ENCODE data around the gene FGF16. TPM values are rescaled to one million over a fixed set of nuclear protein-coding genes. Genes with fewer than 3 reads are reported as not detected.
A peak's percentile ranks its signal among the peaks of the same experiment; 100 is the strongest.
"Not testable (repeated sequence)": the region's sequence is repeated elsewhere in the genome, so short reads cannot be mapped to it uniquely, and the experiment has no call there.

FGF16 gene
- polyA plus RNA-seq, 1 donor, result not detected

DNA sequence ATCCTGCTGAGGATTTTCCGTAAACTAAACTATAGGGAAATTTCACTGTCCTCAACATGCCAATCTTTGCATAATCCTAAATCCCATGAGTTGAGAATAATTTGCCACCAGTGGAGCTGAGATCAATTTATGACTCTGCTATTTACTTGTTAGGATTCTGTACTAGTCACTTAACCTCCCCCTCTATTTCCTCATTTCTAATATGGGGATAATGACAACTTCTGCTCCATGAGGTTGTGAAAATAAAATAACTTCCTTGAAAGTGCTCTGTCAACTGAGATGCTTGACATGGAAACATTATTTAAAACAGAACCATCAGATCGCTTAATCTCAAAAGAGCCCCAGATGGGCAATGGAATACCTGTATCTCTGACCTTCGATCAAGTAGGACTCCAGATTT lies 2.6 kb upstream of the FGF16 start:
- DNase-seq, result no peak
- no peak overlapping the region for H3K4me3 ChIP-seq (ENCODE audit: low read length)
- H3K27me3 ChIP-seq (ENCODE audit: control insufficient read depth, insufficient read depth, low read length), result peaks cover 27% of the 10 kb centered on the region
- no peaks in the 10 kb centered on the region for H3K9me3 ChIP-seq (ENCODE audit: control insufficient read depth, low read depth, low read length)
- H3K4me1 ChIP-seq (ENCODE audit: control insufficient read depth, insufficient read depth, low read length), result no peaks in the 10 kb centered on the region
- no peak overlapping the region for H3K27ac ChIP-seq (ENCODE audit: low read length)
- WGBS (ENCODE audit: insufficient coverage, low lambda C conversion rate), result no CpG with 5 or more reads among the region's 3 CpGs
- no peaks in the 10 kb centered on the region for H3K36me3 ChIP-seq (ENCODE audit: control insufficient read depth, insufficient read depth, low read length)

GRCh38 chrX:77446029-77446585 lies 1.1 kb upstream of the FGF16 start:
- peak in 1 of 2 donors; percentile 10 for DNase-seq
- H3K4me3 ChIP-seq (ENCODE audit: low read length), result peak overlapping the region; percentile 13
- no CpG with 5 or more reads among the region's 27 CpGs for WGBS (ENCODE audit: insufficient coverage, low lambda C conversion rate)

GRCh38 chrX:77447653-77448569 lies 722 bp downstream of the FGF16 start:
- H3K4me3 ChIP-seq (ENCODE audit: low read length), result no peak overlapping the region
- H3K27me3 ChIP-seq (ENCODE audit: control insufficient read depth, insufficient read depth, low read length), result peaks cover 27% of the 10 kb centered on the region
- H3K27ac ChIP-seq (ENCODE audit: low read length), result no peak overlapping the region

More at GRCh38 chrX:77446029-77446585, 1.1 kb upstream of the FGF16 start:
- no peaks in the 10 kb centered on the region for H3K4me1 ChIP-seq (ENCODE audit: control insufficient read depth, insufficient read depth, low read length)
- H3K27ac ChIP-seq (ENCODE audit: low read length), result no peak overlapping the region
- no peaks in the 10 kb centered on the region for H3K9me3 ChIP-seq (ENCODE audit: control insufficient read depth, low read depth, low read length)
- peaks cover 27% of the 10 kb centered on the region for H3K27me3 ChIP-seq (ENCODE audit: control insufficient read depth, insufficient read depth, low read length)
- no peaks in the 10 kb centered on the region for H3K36me3 ChIP-seq (ENCODE audit: control insufficient read depth, insufficient read depth, low read length)

GRCh38 chrX:77450415-77450814 lies 3.2 kb downstream of the FGF16 start:
- WGBS (ENCODE audit: insufficient coverage, low lambda C conversion rate), result no CpG with 5 or more reads among the region's 3 CpGs
- H3K4me1 ChIP-seq (ENCODE audit: control insufficient read depth, insufficient read depth, low read length), result no peaks in the 10 kb centered on the region
- no peak overlapping the region for H3K27ac ChIP-seq (ENCODE audit: low read length)
- H3K36me3 ChIP-seq (ENCODE audit: control insufficient read depth, insufficient read depth, low read length), result no peaks in the 10 kb centered on the region
- no peak overlapping the region for H3K4me3 ChIP-seq (ENCODE audit: low read length)
- no peak for DNase-seq
- H3K27me3 ChIP-seq (ENCODE audit: control insufficient read depth, insufficient read depth, low read length), result peaks cover 25% of the 10 kb centered on the region
- H3K9me3 ChIP-seq (ENCODE audit: control insufficient read depth, low read depth, low read length), result no peaks in the 10 kb centered on the region

More at GRCh38 chrX:77447653-77448569, 722 bp downstream of the FGF16 start:
- no peaks in the 10 kb centered on the region for H3K4me1 ChIP-seq (ENCODE audit: control insufficient read depth, insufficient read depth, low read length)
- no peak for DNase-seq
- whole genome bisulfite sequencing (ENCODE audit: insufficient coverage, low lambda C conversion rate), result no CpG with 5 or more reads among the region's 73 CpGs
- no peaks in the 10 kb centered on the region for H3K9me3 ChIP-seq (ENCODE audit: control insufficient read depth, low read depth, low read length)
- no peaks in the 10 kb centered on the region for H3K36me3 ChIP-seq (ENCODE audit: control insufficient read depth, insufficient read depth, low read length)

- DNase-seq, result no peak
- H3K27ac ChIP-seq (ENCODE audit: low read length), result no peak overlapping the region
- no CpG with 5 or more reads among the region's 1 CpG for WGBS (ENCODE audit: insufficient coverage, low lambda C conversion rate)
- no peak overlapping the region for H3K4me3 ChIP-seq (ENCODE audit: low read length)
- no peaks in the 10 kb centered on the region for H3K4me1 ChIP-seq (ENCODE audit: control insufficient read depth, insufficient read depth, low read length)
- no peaks in the 10 kb centered on the region for H3K36me3 ChIP-seq (ENCODE audit: control insufficient read depth, insufficient read depth, low read length)
- H3K27me3 ChIP-seq (ENCODE audit: control insufficient read depth, insufficient read depth, low read length), result peaks cover 20% of the 10 kb centered on the region
- no peaks in the 10 kb centered on the region for H3K9me3 ChIP-seq (ENCODE audit: control insufficient read depth, low read depth, low read length)
Observed at GRCh38 chrX:77450996-77451395, 3.8 kb downstream of the FGF16 start.

DNA sequence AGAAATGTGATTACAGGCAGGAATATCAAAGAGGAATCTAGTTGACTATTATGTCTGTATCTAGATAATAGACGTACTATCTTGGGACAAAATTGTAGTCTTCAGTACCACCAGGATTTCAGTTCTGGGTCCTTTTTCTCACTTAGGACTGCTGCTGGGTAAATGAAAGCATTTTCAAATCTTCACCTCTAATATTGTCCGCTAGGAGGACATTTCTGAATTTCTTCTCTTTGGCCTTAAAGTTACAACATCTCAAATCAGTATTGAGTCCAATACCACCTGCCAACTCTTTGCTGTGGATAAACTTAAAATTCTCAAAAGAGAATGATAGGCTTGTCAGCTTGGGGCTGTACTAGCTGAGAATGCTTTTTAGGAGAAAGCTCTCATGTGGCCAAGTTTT lies 6.0 kb downstream of the FGF16 start:
- H3K9me3 ChIP-seq (ENCODE audit: control insufficient read depth, low read depth, low read length), result no peaks in the 10 kb centered on the region
- no peaks in the 10 kb centered on the region for H3K4me1 ChIP-seq (ENCODE audit: control insufficient read depth, insufficient read depth, low read length)
- DNase-seq, result no peak
- H3K4me3 ChIP-seq (ENCODE audit: low read length), result no peak overlapping the region
- H3K27ac ChIP-seq (ENCODE audit: low read length), result no peak overlapping the region
- peaks cover 1% of the 10 kb centered on the region for H3K27me3 ChIP-seq (ENCODE audit: control insufficient read depth, insufficient read depth, low read length)
- WGBS (ENCODE audit: insufficient coverage, low lambda C conversion rate), result no CpG with 5 or more reads among the region's 2 CpGs
- H3K36me3 ChIP-seq (ENCODE audit: control insufficient read depth, insufficient read depth, low read length), result no peaks in the 10 kb centered on the region

GRCh38 chrX:77455437-77455836 lies 8.2 kb downstream of the FGF16 start:
- Histone ChIP-seq H3K36me3 (ENCODE audit: control insufficient read depth, insufficient read depth, low read length) (no peaks in the 10 kb centered on the region), H3K4me1 (ENCODE audit: control insufficient read depth, insufficient read depth, low read length) (no peaks in the 10 kb centered on the region), H3K27me3 (ENCODE audit: control insufficient read depth, insufficient read depth, low read length) (no peaks in the 10 kb centered on the region), H3K9me3 (ENCODE audit: control insufficient read depth, low read depth, low read length) (no peaks in the 10 kb centered on the region), H3K27ac (ENCODE audit: low read length) (no peak overlapping the region), H3K4me3 (ENCODE audit: low read length) (no peak overlapping the region)
- DNase-seq, result no peak
- WGBS (ENCODE audit: insufficient coverage, low lambda C conversion rate), result no CpG with 5 or more reads among the region's 2 CpGs

DNA sequence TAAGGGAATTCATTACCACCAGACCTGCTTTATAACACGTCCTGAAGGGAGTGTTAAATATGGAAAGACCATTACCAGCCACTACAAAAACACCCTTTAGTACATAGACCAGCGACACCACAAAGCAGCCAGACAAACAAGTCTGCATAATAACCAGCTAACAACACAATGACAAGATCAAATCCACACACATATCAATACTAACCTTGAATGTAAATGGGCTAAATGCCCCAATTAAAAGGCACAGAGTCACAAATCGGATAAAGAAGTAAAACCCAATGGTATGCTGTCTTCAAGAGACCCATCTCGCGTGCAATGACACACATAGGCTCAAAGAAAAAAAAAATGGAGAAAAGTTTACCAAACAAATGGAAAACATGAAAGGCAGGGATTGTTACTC lies 36.9 kb downstream of the FGF16 start:
- no peaks in the 10 kb centered on the region for H3K4me1 ChIP-seq (ENCODE audit: control insufficient read depth, insufficient read depth, low read length)
- H3K4me3 ChIP-seq (ENCODE audit: low read length), result no peak overlapping the region
- no peaks in the 10 kb centered on the region for H3K9me3 ChIP-seq (ENCODE audit: control insufficient read depth, low read depth, low read length)
- no peak overlapping the region for H3K27ac ChIP-seq (ENCODE audit: low read length)
- DNase-seq, result no peak
- WGBS (ENCODE audit: insufficient coverage, low lambda C conversion rate), result no CpG with 5 or more reads among the region's 5 CpGs
- H3K27me3 ChIP-seq (ENCODE audit: control insufficient read depth, insufficient read depth, low read length), result no peaks in the 10 kb centered on the region
- no peaks in the 10 kb centered on the region for H3K36me3 ChIP-seq (ENCODE audit: control insufficient read depth, insufficient read depth, low read length)

DNA sequence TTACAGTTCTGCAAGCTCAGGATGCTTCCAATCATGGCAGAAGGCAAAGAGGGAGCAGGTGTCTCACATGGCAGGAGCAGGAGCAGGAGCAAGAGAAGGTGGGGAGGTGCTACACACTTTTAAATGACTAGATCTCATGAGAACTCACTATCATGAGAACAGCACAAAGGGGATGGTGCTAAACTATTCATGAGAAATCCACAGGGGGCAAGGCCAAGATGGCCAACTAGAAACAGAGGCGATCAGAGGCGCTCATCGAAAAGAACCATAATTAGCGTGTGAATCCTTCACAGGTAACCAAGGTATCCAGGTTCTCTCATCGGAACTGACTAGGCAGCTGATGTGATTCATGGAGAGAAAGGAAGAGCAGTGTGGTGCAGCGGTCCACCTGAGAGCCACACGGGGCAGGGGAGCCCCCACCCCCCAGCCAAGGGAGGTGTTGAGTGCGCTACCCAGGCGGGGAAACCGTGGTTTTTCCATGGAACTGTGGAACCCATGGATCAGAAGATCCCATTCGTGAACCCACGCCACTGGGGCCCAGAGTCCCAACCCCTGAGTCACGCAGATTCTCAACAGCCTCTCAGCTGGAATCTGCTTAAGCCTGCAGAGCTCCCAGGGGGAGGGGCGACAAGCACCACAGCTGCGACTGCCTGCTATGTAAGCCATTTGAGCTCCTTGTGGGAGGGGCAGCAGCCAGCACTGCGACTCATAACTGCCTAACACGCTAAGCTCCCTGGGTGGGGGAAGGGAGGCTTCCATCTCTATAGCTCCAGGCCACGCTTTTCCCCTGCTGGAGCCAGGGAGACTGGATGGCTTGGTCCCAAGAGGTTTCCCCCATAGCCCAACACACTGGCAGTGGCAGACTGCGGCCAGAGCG lies 46.7 kb downstream of the FGF16 start:
- Histone ChIP-seq H3K36me3 (ENCODE audit: control insufficient read depth, insufficient read depth, low read length) (no peaks in the 10 kb centered on the region), H3K9me3 (ENCODE audit: control insufficient read depth, low read depth, low read length) (no peaks in the 10 kb centered on the region), H3K4me3 (ENCODE audit: low read length) (no peak overlapping the region), H3K27ac (ENCODE audit: low read length) (no peak overlapping the region), H3K4me1 (ENCODE audit: control insufficient read depth, insufficient read depth, low read length) (no peaks in the 10 kb centered on the region), H3K27me3 (ENCODE audit: control insufficient read depth, insufficient read depth, low read length) (no peaks in the 10 kb centered on the region)
- no CpG with 5 or more reads among the region's 20 CpGs for WGBS (ENCODE audit: insufficient coverage, low lambda C conversion rate)
- DNase-seq, result peak in 1 of 2 donors; percentile 5

DNA sequence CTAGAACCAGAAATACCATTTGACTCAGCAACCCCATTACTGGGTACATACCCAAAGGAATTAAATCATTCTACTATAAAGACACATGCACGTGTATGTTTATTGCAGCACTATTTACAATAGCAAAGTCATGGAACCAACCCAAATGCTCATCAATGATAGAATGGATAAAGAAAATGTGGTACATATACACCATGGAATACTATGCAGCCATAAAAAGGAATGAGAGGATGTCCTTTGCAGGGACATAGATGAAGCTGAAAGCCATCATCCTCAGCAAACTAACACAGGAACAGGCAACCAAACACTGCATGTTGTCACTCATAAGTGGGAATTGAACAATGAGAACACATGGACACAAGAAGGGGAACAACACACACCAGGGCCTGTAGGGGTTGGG lies 53.0 kb downstream of the FGF16 start:
- H3K36me3 ChIP-seq (ENCODE audit: control insufficient read depth, insufficient read depth, low read length); H3K27ac ChIP-seq (ENCODE audit: low read length); H3K27me3 ChIP-seq (ENCODE audit: control insufficient read depth, insufficient read depth, low read length); H3K4me1 ChIP-seq (ENCODE audit: control insufficient read depth, insufficient read depth, low read length); H3K9me3 ChIP-seq (ENCODE audit: control insufficient read depth, low read depth, low read length); DNase-seq; H3K4me3 ChIP-seq (ENCODE audit: low read length): not testable (repeated sequence)
- no CpG with 5 or more reads among the region's 1 CpG for WGBS (ENCODE audit: insufficient coverage, low lambda C conversion rate)
